IPS-18a (cell line): Measurements from ENCODE around the gene E2F3.

Experiments used
- H3K27ac ChIP-seq: one replicate; pipeline ENCODE4 v1.5.1; 2013; ENCODE audit warnings: low read length
- H3K27me3 ChIP-seq: one replicate; pipeline ENCODE4 v1.6.1; 2013; ENCODE audit warnings: mild to moderate bottlenecking, low read length; ENCODE audit not compliant: control insufficient read depth, insufficient read depth
- H3K36me3 ChIP-seq: one replicate; pipeline ENCODE4 v1.6.1; 2013; ENCODE audit warnings: low read depth, low read length; ENCODE audit not compliant: control insufficient read depth
- H3K4me1 ChIP-seq: one replicate; pipeline ENCODE4 v1.6.1; 2013; ENCODE audit warnings: low read depth, low read length; ENCODE audit not compliant: control insufficient read depth
- H3K4me3 ChIP-seq: one replicate; pipeline ENCODE4 v1.5.1; 2013; ENCODE audit warnings: low read length
- H3K9ac ChIP-seq: one replicate; pipeline ENCODE4 v1.6.1; 2013; ENCODE audit warnings: mild to moderate bottlenecking, low read length, moderate library complexity
- H3K9me3 ChIP-seq: one replicate; pipeline ENCODE4 v1.6.1; 2013; ENCODE audit warnings: low read depth, low read length; ENCODE audit not compliant: control insufficient read depth

E2F3 gene

GRCh38 chr6:20403070-20403765 lies 1.5 kb downstream of the E2F3 start:
- H3K4me1 ChIP-seq: peaks cover 13% of the 10 kb centered on the region
- no peaks in the 10 kb centered on the region for H3K9me3 ChIP-seq
- peaks cover 20% of the 10 kb centered on the region for H3K36me3 ChIP-seq

GRCh38 chr6:20403766-20404640 lies 2.3 kb downstream of the E2F3 start:
- H3K4me1 ChIP-seq: peaks cover 17% of the 10 kb centered on the region
- peaks cover 20% of the 10 kb centered on the region for H3K36me3 ChIP-seq
- no peaks in the 10 kb centered on the region for H3K9me3 ChIP-seq
- H3K27ac ChIP-seq: peak overlapping the region; percentile 90
- peak overlapping the region; percentile 97 for H3K9ac ChIP-seq
- peak overlapping the region; percentile 83 for H3K4me3 ChIP-seq
- H3K27me3 ChIP-seq: no peaks in the 10 kb centered on the region

More at GRCh38 chr6:20403070-20403765, 1.5 kb downstream of the E2F3 start:
- Histone ChIP-seq H3K27ac (peak overlapping the region; percentile 90), H3K27me3 (no peaks in the 10 kb centered on the region), H3K9ac (peak overlapping the region; percentile 97), H3K4me3 (peak overlapping the region; percentile 83)

- peaks cover 20% of the 10 kb centered on the region for H3K36me3 ChIP-seq
- H3K4me1 ChIP-seq: peaks cover 17% of the 10 kb centered on the region
- H3K9ac ChIP-seq: peak overlapping the region; percentile 97
- peak overlapping the region; percentile 83 for H3K4me3 ChIP-seq
- H3K27ac ChIP-seq: peak overlapping the region; percentile 90
- H3K27me3 ChIP-seq: no peaks in the 10 kb centered on the region
- no peaks in the 10 kb centered on the region for H3K9me3 ChIP-seq
Observed at GRCh38 chr6:20404641-20405032, 3.0 kb downstream of the E2F3 start.

GRCh38 chr6:20408851-20409250 lies 7.2 kb downstream of the E2F3 start:
- no peaks in the 10 kb centered on the region for H3K27me3 ChIP-seq
- no peak overlapping the region for H3K9ac ChIP-seq
- H3K36me3 ChIP-seq: peaks cover 30% of the 10 kb centered on the region
- H3K27ac ChIP-seq: no peak overlapping the region
- peaks cover 16% of the 10 kb centered on the region for H3K4me1 ChIP-seq
- H3K9me3 ChIP-seq: no peaks in the 10 kb centered on the region
- H3K4me3 ChIP-seq: no peak overlapping the region

GRCh38 chr6:20409427-20409971 lies 7.8 kb downstream of the E2F3 start:
- Histone ChIP-seq H3K36me3 (peaks cover 30% of the 10 kb centered on the region), H3K9me3 (no peaks in the 10 kb centered on the region), H3K27me3 (no peaks in the 10 kb centered on the region), H3K4me3 (no peak overlapping the region), H3K27ac (no peak overlapping the region), H3K4me1 (peaks cover 16% of the 10 kb centered on the region), H3K9ac (no peak overlapping the region)

- Histone ChIP-seq H3K4me1 (peaks cover 16% of the 10 kb centered on the region), H3K9me3 (no peaks in the 10 kb centered on the region), H3K9ac (no peak overlapping the region), H3K4me3 (no peak overlapping the region), H3K27me3 (no peaks in the 10 kb centered on the region), H3K36me3 (peaks cover 22% of the 10 kb centered on the region), H3K27ac (no peak overlapping the region)
Observed at GRCh38 chr6:20411544-20411943, 9.9 kb downstream of the E2F3 start.

- Histone ChIP-seq H3K9ac (no peak overlapping the region), H3K27ac (no peak overlapping the region), H3K4me3 (no peak overlapping the region), H3K4me1 (peaks cover 18% of the 10 kb centered on the region), H3K9me3 (no peaks in the 10 kb centered on the region), H3K27me3 (no peaks in the 10 kb centered on the region), H3K36me3 (peaks cover 20% of the 10 kb centered on the region)
Observed at GRCh38 chr6:20411953-20412681, 10.4 kb downstream of the E2F3 start.

- no peak overlapping the region for H3K27ac ChIP-seq
- H3K4me1 ChIP-seq: peaks cover 19% of the 10 kb centered on the region
- no peak overlapping the region for H3K9ac ChIP-seq
- H3K27me3 ChIP-seq: no peaks in the 10 kb centered on the region
- H3K9me3 ChIP-seq: no peaks in the 10 kb centered on the region
- H3K36me3 ChIP-seq: peaks cover 16% of the 10 kb centered on the region
- no peak overlapping the region for H3K4me3 ChIP-seq
Observed at GRCh38 chr6:20412682-20413073, 11.0 kb downstream of the E2F3 start.

- Histone ChIP-seq H3K27me3 (no peaks in the 10 kb centered on the region), H3K4me3 (no peak overlapping the region), H3K4me1 (peaks cover 13% of the 10 kb centered on the region), H3K9ac (no peak overlapping the region), H3K27ac (no peak overlapping the region), H3K9me3 (no peaks in the 10 kb centered on the region), H3K36me3 (peaks cover 10% of the 10 kb centered on the region)
Observed at GRCh38 chr6:20413826-20414225, 12.1 kb downstream of the E2F3 start.

GRCh38 chr6:20414711-20415110 lies 13.0 kb downstream of the E2F3 start:
- H3K27ac ChIP-seq: no peak overlapping the region

GRCh38 chr6:20415304-20415703 lies 13.6 kb downstream of the E2F3 start:
- peaks cover 10% of the 10 kb centered on the region for H3K36me3 ChIP-seq
- H3K27me3 ChIP-seq: no peaks in the 10 kb centered on the region
- H3K9ac ChIP-seq: no peak overlapping the region
- H3K4me1 ChIP-seq: peaks cover 11% of the 10 kb centered on the region
- no peak overlapping the region for H3K27ac ChIP-seq
- no peak overlapping the region for H3K4me3 ChIP-seq
- no peaks in the 10 kb centered on the region for H3K9me3 ChIP-seq

More at GRCh38 chr6:20414711-20415110, 13.0 kb downstream of the E2F3 start:
- Histone ChIP-seq H3K4me3 (no peak overlapping the region), H3K9me3 (no peaks in the 10 kb centered on the region), H3K27me3 (no peaks in the 10 kb centered on the region), H3K4me1 (peaks cover 11% of the 10 kb centered on the region), H3K9ac (no peak overlapping the region), H3K36me3 (peaks cover 10% of the 10 kb centered on the region)
